HepG2 (cell line): Measurements from ENCODE around the gene KIAA0825. TPM values are rescaled to one million over a fixed set of nuclear protein-coding genes. Genes with fewer than 3 reads are reported as not detected.

Experiments used
- ATAC-seq: fragments of 200-7000 bp; cut with Tn5 transposase; 3 replicates; pipeline ENCODE4 v1.9.1; 2020; ENCODE audit warnings: mild to moderate bottlenecking, moderate library complexity
- BruUV-seq: library from RNA; stranded (reverse); fragments of 400-500 nt; replicated peaks from 2 replicates; lab custom pipeline; 2021; lab: Mats Ljungman, UMichigan
- CTCF ChIA-PET: fragments of 300-600 bp; formaldehyde crosslinking; extraction: SDS; loops from one replicate; lab custom pipeline; 2021; ENCODE audit warnings: low total read pairs, inconsistent platforms, low intra/inter-chr PET ratio; lab: Yijun Ruan, JAX
- POLR2A ChIA-PET: fragments of 350-600 bp; sonication (Branson Sonifier 250); formaldehyde crosslinking; loops from one replicate; lab custom pipeline; 2020; ENCODE audit warnings: antibody characterized with exemption, inconsistent platforms; lab: Yijun Ruan, JAX
- DNase-seq: peaks from one replicate; pipeline ENCODE4 v3.0.0-alpha.2; 2015; ENCODE audit warnings: low spot score
- FAIRE-seq: peaks from 3 replicates; lab custom pipeline; 2011; peaks lifted over from hg19 to GRCh38; lab: Jason Lieb, UNC
- H2AFZ ChIP-seq: one replicate; pipeline ENCODE4 v1.6.1; 2011; ENCODE audit warnings: low read length, inconsistent platforms
- H3K27ac ChIP-seq: fragments of 300-600 bp; 3 replicates; pipeline ENCODE4 v1.8.0; 2011; ENCODE audit warnings: mixed run types, mild to moderate bottlenecking, mixed read lengths, low read length, inconsistent platforms; ENCODE audit not compliant: insufficient read depth; ENCODE audit errors: extremely low read length
- H3K27me3 ChIP-seq, 2 experiments: fragments of 200-600 bp in 1 of 2; 2 replicates in 1 of 2; 3 replicates in 1 of 2; pipeline versions ENCODE4 v1.6.0 to v1.8.0; 2011; ENCODE audit warnings: low read length in 2 of 2, mild to moderate bottlenecking in 2 of 2, moderate library complexity in 2 of 2, inconsistent platforms in 1 of 2; ENCODE audit not compliant: insufficient read depth in 2 of 2, control insufficient read depth in 1 of 2
- H3K36me3 ChIP-seq, 2 experiments: fragments of 200-600 bp in 1 of 2; replicated peaks in 1 of 2; 2 replicates in 1 of 2; 3 replicates in 1 of 2; pipeline versions ENCODE4 v1.5.1 to v1.8.0; 2011; ENCODE audit warnings: low read length in 2 of 2, inconsistent platforms in 1 of 2; ENCODE audit not compliant: insufficient read depth in 2 of 2, control insufficient read depth in 1 of 2
- H3K4me1 ChIP-seq: 2 replicates; pipeline ENCODE4 v1.5.1; 2012; ENCODE audit warnings: low read length, inconsistent platforms; ENCODE audit not compliant: insufficient read depth
- H3K4me2 ChIP-seq: 2 replicates; pipeline ENCODE4 v1.6.0; 2011; ENCODE audit warnings: low read depth, low read length, inconsistent platforms
- H3K4me3 ChIP-seq, 3 experiments: fragments of 200-600 bp in 1 of 3; sonication (generic), shearing (Covaris generic) in 1 of 3; replicated peaks in 1 of 3; 2 replicates each; pipeline ENCODE4 v1.5.1; 2011 to 2016; ENCODE audit warnings: low read length in 3 of 3, inconsistent platforms in 2 of 3, low read depth in 2 of 3, mild to moderate bottlenecking in 2 of 3, control low read depth in 1 of 3, mixed read lengths in 1 of 3; ENCODE audit not compliant: insufficient read depth in 1 of 3
- H3K79me2 ChIP-seq: one replicate; pipeline ENCODE4 v1.6.1; 2011; ENCODE audit warnings: low read length, inconsistent platforms; ENCODE audit not compliant: insufficient read depth
- H3K9ac ChIP-seq: 2 replicates; pipeline ENCODE4 v1.6.0; 2011; ENCODE audit warnings: mild to moderate bottlenecking, low read depth, low read length, inconsistent platforms; ENCODE audit not compliant: insufficient read depth
- H3K9me3 ChIP-seq: 2 replicates; pipeline ENCODE4 v1.5.1; 2012; ENCODE audit warnings: mild to moderate bottlenecking, low read length
- H4K20me1 ChIP-seq: 2 replicates; pipeline ENCODE4 v1.6.0; 2011; ENCODE audit warnings: inconsistent platforms, mild to moderate bottlenecking, low read length, moderate library complexity; ENCODE audit not compliant: insufficient read depth
- ESRRA ChIP-seq: sonication (generic); formaldehyde crosslinking; IDR thresholded peaks from 2 replicates; pipeline ENCODE4 v1.5.1; 2020; ENCODE audit warnings: mild to moderate bottlenecking, low read depth, missing genetic modification reagents
- FOXA1 ChIP-seq, 2 experiments: fragments of 450-650 bp in 1 of 2; sonication (generic) in 1 of 2; formaldehyde crosslinking in 1 of 2; IDR thresholded peaks; 2 replicates each; pipeline versions ENCODE4 v1.4.0 to v1.6.1; 2016 to 2020; ENCODE audit warnings: missing genetic modification reagents in 1 of 2
- SP140L ChIP-seq: sonication (generic); formaldehyde crosslinking; IDR thresholded peaks from 2 replicates; pipeline ENCODE4 v1.4.0; 2020; ENCODE audit warnings: missing genetic modification reagents, borderline replicate concordance
- ZNF235 ChIP-seq: sonication (generic); formaldehyde crosslinking; IDR thresholded peaks from 2 replicates; pipeline ENCODE4 v1.8.1; 2023; ENCODE audit warnings: mild to moderate bottlenecking, missing genetic modification reagents, borderline replicate concordance
- ZNF766 ChIP-seq: sonication (generic); formaldehyde crosslinking; IDR thresholded peaks from 2 replicates; pipeline ENCODE4 v1.5.0; 2020; ENCODE audit warnings: missing genetic modification reagents, borderline replicate concordance
- WGBS: methylation state at CpG from one replicate; pipeline ENCODE4 v1.1.6; 2017; ENCODE audit warnings: low lambda C conversion rate; 5-methylcytosine and 5-hydroxymethylcytosine counted together
- in situ Hi-C: cut with HindIII; loops from 2 replicates; pipeline ENCODE4 v1.10.0; 2017; ENCODE audit warnings: low pct_unique_long_range_greater_than_20kb; ENCODE audit not compliant: extremely low pct_ligation_motif_present
- intact Hi-C: fragments of 100-400 bp; cut with micrococcal nuclease; formaldehyde crosslinking; loops from one replicate; pipeline ENCODE4 v1.10.0; 2022; ENCODE audit not compliant: unreplicated experiment
- polyA plus RNA-seq, 8 experiments: library from polyadenylated mRNA; depleted of rRNA in 3 of 8; stranded (reverse) in 7 of 8; unstranded in 1 of 8; fragments of >200 nt; fragmentation: Illumina TruSeq in 4 of 8; extraction: Trizol in 4 of 8; gene quantifications; 2 replicates each; pipeline versions ENCODE4 v1.2.1 to v1.2.3, GENCODE V29; 2011 to 2016; ENCODE audit warnings: low read depth in 4 of 8, missing spikeins in 1 of 8, mixed read lengths in 1 of 8; ENCODE audit not compliant: insufficient read depth in 1 of 8
- total RNA-seq, 5 experiments: library from RNA; depleted of rRNA; stranded (reverse); fragments of >200 nt; fragmentation: Illumina TruSeq; extraction: Trizol; gene quantifications; 2 replicates each; pipeline ENCODE4 v1.2.3, GENCODE V29; 2016; ENCODE audit warnings: low read depth in 1 of 5
- TF ChIP-seq, protein P1 (sequence below): sonication (generic); formaldehyde crosslinking; IDR thresholded peaks from 2 replicates; pipeline ENCODE4 v1.4.0; 2020; ENCODE audit warnings: mild to moderate bottlenecking, missing genetic modification reagents

KIAA0825 gene
- total and polyA plus RNA-seq, 2 of the 13 experiments (the other 11 are each of a cell fraction or from before 2014, with no cell fraction given), result 0.05 to 0.51 TPM

DNA sequence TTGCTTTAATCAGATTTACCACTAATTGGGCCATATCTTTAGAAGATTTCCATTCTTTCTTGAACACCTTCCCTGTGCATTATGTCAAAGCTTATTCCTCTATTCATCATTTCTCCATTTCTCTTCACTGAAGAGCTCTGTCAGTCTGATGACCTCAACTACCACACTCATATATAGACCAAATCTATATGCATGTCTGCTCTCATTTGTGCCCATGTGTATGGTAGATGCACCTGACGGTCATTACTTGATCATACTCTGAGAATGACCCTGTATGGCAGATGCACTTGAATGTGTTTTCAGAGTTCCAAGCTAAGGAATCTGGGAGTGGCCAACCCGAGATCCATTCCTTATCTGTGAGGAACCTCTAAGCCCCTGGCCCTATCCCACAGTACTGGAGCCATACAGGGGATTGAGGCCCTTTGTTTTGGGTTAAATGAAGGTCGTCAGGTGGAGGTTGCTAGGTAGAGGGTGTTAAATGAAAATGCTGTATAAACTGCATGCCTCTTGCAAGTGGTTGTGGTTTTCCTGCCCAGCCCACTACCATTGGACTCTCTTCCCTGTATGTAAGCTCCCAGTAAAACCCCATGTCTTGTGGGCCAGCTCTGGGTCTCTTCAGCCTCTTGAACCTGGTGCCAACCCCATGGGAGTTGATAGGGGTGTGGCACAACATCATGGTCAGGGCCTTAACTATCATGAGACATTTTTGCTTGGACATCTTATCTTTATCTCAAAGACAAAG lies 229.5 kb downstream of the KIAA0825 start:
- POLR2A ChIA-PET, result no interaction called here
- no peak for FAIRE-seq
- 17% methylated on average over 3 of the region's 3 CpGs for WGBS

DNA sequence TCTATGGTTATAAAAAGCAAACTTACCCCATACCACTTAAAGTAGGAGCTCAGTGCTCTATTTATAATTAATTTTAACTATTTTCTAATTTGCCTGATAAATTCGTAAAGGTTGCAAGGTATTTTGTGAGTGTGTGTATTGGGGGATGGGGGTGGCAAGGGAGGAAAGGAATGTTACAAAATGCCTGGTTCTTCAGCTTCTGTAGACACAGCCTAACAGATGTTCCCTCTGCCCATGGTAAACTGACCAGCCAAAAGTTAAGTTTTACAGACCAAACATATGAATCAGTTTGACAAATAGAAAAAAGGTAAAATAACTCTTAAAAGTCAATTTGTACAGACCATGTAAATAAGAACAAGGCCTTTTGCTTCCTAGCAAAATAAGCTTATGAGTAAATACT lies 232.6 kb downstream of the KIAA0825 start:
- H3K79me2 ChIP-seq, result no peaks in the 10 kb centered on the region
- H3K27ac ChIP-seq, result no peak overlapping the region
- H3K9me3 ChIP-seq, result no peaks in the 10 kb centered on the region
- no peak for DNase-seq
- H3K4me1 ChIP-seq, result no peaks in the 10 kb centered on the region
- H2AFZ ChIP-seq, result no peak overlapping the region
- H4K20me1 ChIP-seq, result no peaks in the 10 kb centered on the region; the same call in 1 of the 2 replicates
- CTCF ChIA-PET, result no interaction called here
- no peak overlapping the region for H3K9ac ChIP-seq
- POLR2A ChIA-PET, result no interaction called here
- intact Hi-C loops (no loop called here), in situ Hi-C loops (no loop called here)
- no peak overlapping the region for H3K4me2 ChIP-seq
- TF ChIP-seq FOXA1 (IDR thresholded peaks at IDR 0.05), result peak; percentile 46; the same call in 1 of the 2 replicates
- no peak for TF ChIP-seq FOXA1 (CRISPR knock-in tag; IDR thresholded peaks at IDR 0.05)
- TF ChIP-seq SP140L (CRISPR knock-in tag), result no peak
- no peak overlapping the region for H3K4me3 ChIP-seq
- no peak for FAIRE-seq
- no peak; the same call in 2 of the 3 replicates for ATAC-seq
- 0% methylated on average over 1 of the region's 1 CpG for WGBS
- no peaks in the 10 kb centered on the region for H3K27me3 ChIP-seq
- no TSS peak for BruUV-seq
- H3K36me3 ChIP-seq, result no peaks in the 10 kb centered on the region

More for the DNA sequence above, 229.5 kb downstream of the KIAA0825 start:
- Histone ChIP-seq H3K9ac (no peak overlapping the region), H3K36me3 (no peaks in the 10 kb centered on the region), H3K9me3 (no peaks in the 10 kb centered on the region), H3K4me3 (no peak overlapping the region), H3K27me3 (no peaks in the 10 kb centered on the region; a peak in 1 of 5 replicates), H3K27ac (no peak overlapping the region), H4K20me1 (no peaks in the 10 kb centered on the region; the same call in 1 of the 2 replicates), H2AFZ (no peak overlapping the region), H3K79me2 (no peaks in the 10 kb centered on the region), H3K4me2 (no peak overlapping the region), H3K4me1 (no peaks in the 10 kb centered on the region)
- CTCF ChIA-PET, result no interaction called here
- ATAC-seq (no peak), DNase-seq (no peak)
- intact Hi-C loops, result no loop called here
- TF ChIP-seq ESRRA (CRISPR knock-in tag) (no peak), ZNF766 (CRISPR knock-in tag) (no peak), ZNF235 (CRISPR knock-in tag) (no peak)
- TF ChIP-seq, protein P1, sequence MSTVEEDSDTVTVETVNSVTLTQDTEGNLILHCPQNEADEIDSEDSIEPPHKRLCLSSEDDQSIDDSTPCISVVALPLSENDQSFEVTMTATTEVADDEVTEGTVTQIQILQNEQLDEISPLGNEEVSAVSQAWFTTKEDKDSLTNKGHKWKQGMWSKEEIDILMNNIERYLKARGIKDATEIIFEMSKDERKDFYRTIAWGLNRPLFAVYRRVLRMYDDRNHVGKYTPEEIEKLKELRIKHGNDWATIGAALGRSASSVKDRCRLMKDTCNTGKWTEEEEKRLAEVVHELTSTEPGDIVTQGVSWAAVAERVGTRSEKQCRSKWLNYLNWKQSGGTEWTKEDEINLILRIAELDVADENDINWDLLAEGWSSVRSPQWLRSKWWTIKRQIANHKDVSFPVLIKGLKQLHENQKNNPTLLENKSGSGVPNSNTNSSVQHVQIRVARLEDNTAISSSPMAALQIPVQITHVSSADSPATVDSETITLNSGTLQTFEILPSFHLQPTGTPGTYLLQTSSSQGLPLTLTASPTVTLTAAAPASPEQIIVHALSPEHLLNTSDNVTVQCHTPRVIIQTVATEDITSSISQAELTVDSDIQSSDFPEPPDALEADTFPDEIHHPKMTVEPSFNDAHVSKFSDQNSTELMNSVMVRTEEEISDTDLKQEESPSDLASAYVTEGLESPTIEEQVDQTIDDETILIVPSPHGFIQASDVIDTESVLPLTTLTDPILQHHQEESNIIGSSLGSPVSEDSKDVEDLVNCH, result no peak
- BruUV-seq, result no TSS peak
- in situ Hi-C loops, result no loop called here
